Activated effector memory CD4-positive, alpha-beta T cell treated with anti-CD3 and anti-CD28 coated beads, Interleukin-2, amount 50 U/mL, for 16 hours (primary cell): Measurements from ENCODE around the gene GRHL1.
A peak's percentile ranks its signal among the peaks of the same experiment; 100 is the strongest.
"Not testable (repeated sequence)": the region's sequence is repeated elsewhere in the genome, so short reads cannot be mapped to it uniquely, and the experiment has no call there.

ENCODE experiments used
- DNase-seq: peaks from one replicate; pipeline ENCODE4 v3.0.0-alpha.2; 2020

GRHL1 gene

GRCh38 chr2:10012366-10012962 lies 61.0 kb downstream of the GRHL1 start:
- not testable (repeated sequence) for DNase-seq

- DNase-seq: no peak
Observed at GRCh38 chr2:10012963-10013461, 61.5 kb downstream of the GRHL1 start.

GRCh38 chr2:10013651-10014417 lies 62.3 kb downstream of the GRHL1 start:
- peak; percentile 58 for DNase-seq

- no peak for DNase-seq
Observed at GRCh38 chr2:10014418-10015190, 63.1 kb downstream of the GRHL1 start.

GRCh38 chr2:10015376-10015989 lies 64.0 kb downstream of the GRHL1 start:
- DNase-seq: not testable (repeated sequence)

- no peak for DNase-seq
Observed at GRCh38 chr2:10016001-10016801, 64.7 kb downstream of the GRHL1 start.

- DNase-seq: no peak
Observed at GRCh38 chr2:10016802-10017258, 65.3 kb downstream of the GRHL1 start.

GRCh38 chr2:10017313-10017941 lies 65.9 kb downstream of the GRHL1 start:
- DNase-seq: no peak

GRCh38 chr2:10019174-10019573 lies 67.7 kb downstream of the GRHL1 start:
- no peak for DNase-seq

- no peak for DNase-seq
Observed at GRCh38 chr2:10019602-10020400, 68.3 kb downstream of the GRHL1 start.

- DNase-seq: no peak
Observed at GRCh38 chr2:10022041-10022421, 70.5 kb downstream of the GRHL1 start.

- no peak for DNase-seq
Observed at GRCh38 chr2:10022445-10022844, 71.0 kb downstream of the GRHL1 start.

GRCh38 chr2:10022966-10023662 lies 71.6 kb downstream of the GRHL1 start:
- DNase-seq: no peak

GRCh38 chr2:10026940-10027569 lies 75.6 kb downstream of the GRHL1 start:
- no peak for DNase-seq

- DNase-seq: no peak
Observed at GRCh38 chr2:10027660-10028330, 76.3 kb downstream of the GRHL1 start.

- DNase-seq: no peak
Observed at GRCh38 chr2:10028407-10028987, 77.0 kb downstream of the GRHL1 start.

- peak; percentile 80 for DNase-seq
Observed at GRCh38 chr2:10028988-10029874, 77.7 kb downstream of the GRHL1 start.

GRCh38 chr2:10029875-10030223 lies 78.4 kb downstream of the GRHL1 start:
- no peak for DNase-seq
